Trophoblast cell (in vitro differentiated cells and primary cell): Measurements from ENCODE around the gene ARHGEF12.

Experiments used
- DNase-seq, 2 donors: peaks; one replicate each; pipeline ENCODE4 v3.0.0-alpha.2; 2016
- H2AFZ ChIP-seq: 2 replicates; pipeline ENCODE4 v1.6.1; 2013; ENCODE audit warnings: low read length, moderate library complexity, mild to moderate bottlenecking; ENCODE audit not compliant: insufficient read depth, poor library complexity
- H2AK5ac ChIP-seq: 2 replicates; pipeline ENCODE4 v1.6.1; 2013; ENCODE audit warnings: mild to moderate bottlenecking, low read length
- H2BK120ac ChIP-seq: 2 replicates; pipeline ENCODE4 v1.6.1; 2013; ENCODE audit warnings: low read length, mild to moderate bottlenecking, moderate library complexity; ENCODE audit not compliant: insufficient read depth, poor library complexity
- H2BK12ac ChIP-seq: 2 replicates; pipeline ENCODE4 v1.6.1; 2013; ENCODE audit warnings: mild to moderate bottlenecking, low read length, moderate library complexity
- H2BK5ac ChIP-seq: 2 replicates; pipeline ENCODE4 v1.6.1; 2013; ENCODE audit warnings: low read length, low read depth, moderate library complexity, mild to moderate bottlenecking; ENCODE audit not compliant: poor library complexity
- H3K14ac ChIP-seq: 2 replicates; pipeline ENCODE4 v1.6.1; 2013; ENCODE audit warnings: mild to moderate bottlenecking, low read length
- H3K18ac ChIP-seq: 2 replicates; pipeline ENCODE4 v1.6.1; 2013; ENCODE audit warnings: mild to moderate bottlenecking, low read length
- H3K23ac ChIP-seq: 2 replicates; pipeline ENCODE4 v1.6.1; 2013; ENCODE audit warnings: low read length
- H3K27ac ChIP-seq: 2 replicates; pipeline ENCODE4 v1.5.1; 2013; ENCODE audit warnings: low read depth, mild to moderate bottlenecking, inconsistent platforms, low read length, moderate library complexity
- H3K27me3 ChIP-seq: 2 replicates; pipeline ENCODE4 v1.6.1; 2013; ENCODE audit warnings: inconsistent platforms, mild to moderate bottlenecking, low read length, moderate library complexity; ENCODE audit not compliant: insufficient read depth
- H3K36me3 ChIP-seq, 2 experiments: 1 replicate in 1 of 2; 2 replicates in 1 of 2; pipeline ENCODE4 v1.6.1; 2013; ENCODE audit warnings: low read length in 2 of 2, mild to moderate bottlenecking in 2 of 2, moderate library complexity in 1 of 2; ENCODE audit not compliant: insufficient read depth in 2 of 2, control insufficient read depth in 1 of 2
- H3K4ac ChIP-seq: 2 replicates; pipeline ENCODE4 v1.6.1; 2013; ENCODE audit warnings: low read depth, mild to moderate bottlenecking, low read length, moderate library complexity
- H3K4me1 ChIP-seq, 2 experiments: 1 replicate in 1 of 2; 2 replicates in 1 of 2; pipeline ENCODE4 v1.6.1; 2013; ENCODE audit warnings: low read length in 2 of 2, mild to moderate bottlenecking in 2 of 2, moderate library complexity in 1 of 2; ENCODE audit not compliant: insufficient read depth in 2 of 2, control insufficient read depth in 1 of 2
- H3K4me2 ChIP-seq: 2 replicates; pipeline ENCODE4 v1.6.1; 2013; ENCODE audit warnings: inconsistent platforms, mild to moderate bottlenecking, low read length, moderate library complexity
- H3K4me3 ChIP-seq: 2 replicates; pipeline ENCODE4 v1.5.1; 2013; ENCODE audit warnings: mild to moderate bottlenecking, low read depth, low read length, inconsistent platforms
- H3K79me1 ChIP-seq: one replicate; pipeline ENCODE4 v1.6.1; 2013; ENCODE audit warnings: low read length
- H3K79me2 ChIP-seq: 2 replicates; pipeline ENCODE4 v1.6.1; 2013; ENCODE audit warnings: low read length, mild to moderate bottlenecking; ENCODE audit not compliant: control insufficient read depth, insufficient read depth, poor library complexity
- H3K9ac ChIP-seq: 2 replicates; pipeline ENCODE4 v1.6.1; 2013; ENCODE audit warnings: mild to moderate bottlenecking, low read length
- H3K9me3 ChIP-seq: 2 replicates; pipeline ENCODE4 v1.6.1; 2013; ENCODE audit warnings: low read depth, mild to moderate bottlenecking, control low read depth, inconsistent platforms, low read length; ENCODE audit not compliant: insufficient read depth
- H4K12ac ChIP-seq: 2 replicates; pipeline ENCODE4 v1.6.1; 2013; ENCODE audit warnings: low read depth, mild to moderate bottlenecking, low read length, moderate library complexity
- H4K8ac ChIP-seq: 2 replicates; pipeline ENCODE4 v1.6.1; 2013; ENCODE audit warnings: low read depth, mild to moderate bottlenecking, low read length, moderate library complexity
- H4K91ac ChIP-seq: one replicate; pipeline ENCODE4 v1.6.1; 2013; ENCODE audit warnings: low read depth, mild to moderate bottlenecking, low read length, moderate library complexity
- WGBS: extraction: QIAGEN DNeasy Blood & Tissue Kit; methylation state at CpG from one replicate; pipeline ENCODE4 v1.1.7; 2013; ENCODE audit warnings: missing lambda C conversion rate; ENCODE audit not compliant: insufficient read length, insufficient coverage; ENCODE audit errors: extremely low coverage; 5-methylcytosine and 5-hydroxymethylcytosine counted together

Gene ARHGEF12

GRCh38 chr11:120462825-120463224 is 126.6 kb downstream of the ARHGEF12 start:
- Histone ChIP-seq H3K79me2 (no peaks in the 10 kb centered on the region), H3K4ac (no peak overlapping the region), H3K9me3 (no peaks in the 10 kb centered on the region), H3K9ac (no peak overlapping the region), H3K4me1 (no peaks in the 10 kb centered on the region), H3K27ac (no peak overlapping the region), H2BK120ac (no peak overlapping the region), H4K12ac (no peak overlapping the region), H2AFZ (no peak overlapping the region), H3K79me1 (no peaks in the 10 kb centered on the region), H4K91ac (no peak overlapping the region), H3K18ac (no peak overlapping the region), H3K36me3 (peaks cover 8 to 17% of the 10 kb centered on the region in 2 experiments), H4K8ac (no peak overlapping the region), H3K4me3 (no peak overlapping the region), H3K27me3 (no peaks in the 10 kb centered on the region), H2BK5ac (no peak overlapping the region), H3K4me2 (no peak overlapping the region), H2BK12ac (no peak overlapping the region), H2AK5ac (no peak overlapping the region), H3K14ac (no peak overlapping the region), H3K23ac (no peak overlapping the region)
- DNase-seq, result no peak
- no CpG with 5 or more reads among the region's 2 CpGs for WGBS

- Histone ChIP-seq H2AK5ac (no peak overlapping the region), H3K4ac (no peak overlapping the region), H2BK120ac (no peak overlapping the region), H3K36me3 (peaks cover 8 to 14% of the 10 kb centered on the region in 2 experiments), H3K9me3 (no peaks in the 10 kb centered on the region), H3K14ac (no peak overlapping the region), H3K79me1 (no peaks in the 10 kb centered on the region), H4K8ac (no peak overlapping the region), H2BK12ac (no peak overlapping the region), H3K18ac (no peak overlapping the region), H3K27me3 (no peaks in the 10 kb centered on the region), H3K4me3 (no peak overlapping the region), H3K4me2 (no peak overlapping the region), H3K27ac (no peak overlapping the region), H4K91ac (no peak overlapping the region), H3K23ac (no peak overlapping the region), H4K12ac (no peak overlapping the region), H2AFZ (no peak overlapping the region), H3K9ac (no peak overlapping the region), H3K79me2 (no peaks in the 10 kb centered on the region), H2BK5ac (no peak overlapping the region), H3K4me1 (no peaks in the 10 kb centered on the region)
- no peak for DNase-seq
- WGBS, result no CpG with 5 or more reads among the region's 6 CpGs
Measured at GRCh38 chr11:120465921-120466534, 129.8 kb downstream of the ARHGEF12 start.

- Histone ChIP-seq H3K4me2 (no peak overlapping the region), H2BK5ac (no peak overlapping the region), H3K36me3 (peaks cover 8 to 10% of the 10 kb centered on the region in 2 experiments), H3K4ac (no peak overlapping the region), H4K12ac (no peak overlapping the region), H3K18ac (no peak overlapping the region), H3K27me3 (no peaks in the 10 kb centered on the region), H3K4me3 (no peak overlapping the region), H3K4me1 (no peaks in the 10 kb centered on the region), H2AFZ (no peak overlapping the region), H3K14ac (no peak overlapping the region), H3K79me2 (no peaks in the 10 kb centered on the region), H4K91ac (no peak overlapping the region), H3K9me3 (no peaks in the 10 kb centered on the region), H2BK120ac (no peak overlapping the region), H2BK12ac (no peak overlapping the region), H4K8ac (no peak overlapping the region), H3K27ac (no peak overlapping the region), H2AK5ac (no peak overlapping the region), H3K79me1 (no peaks in the 10 kb centered on the region), H3K23ac (no peak overlapping the region), H3K9ac (no peak overlapping the region)
- no peak for DNase-seq
- WGBS, result no CpG with 5 or more reads among the region's 6 CpGs
Measured at GRCh38 chr11:120467627-120468026, 131.4 kb downstream of the ARHGEF12 start.

- H3K79me2 ChIP-seq, result no peaks in the 10 kb centered on the region
- H3K4me2 ChIP-seq, result no peak overlapping the region
- H3K4me3 ChIP-seq, result no peak overlapping the region
- no peak overlapping the region for H3K18ac ChIP-seq
- WGBS, result no CpG with 5 or more reads among the region's 1 CpG
- no peak overlapping the region for H3K14ac ChIP-seq
- no peaks in the 10 kb centered on the region for H3K79me1 ChIP-seq
- H4K91ac ChIP-seq, result no peak overlapping the region
- no peak overlapping the region for H2BK120ac ChIP-seq
- no peak overlapping the region for H2BK12ac ChIP-seq
- H3K27me3 ChIP-seq, result no peaks in the 10 kb centered on the region
- H3K27ac ChIP-seq, result no peak overlapping the region
- H3K36me3 ChIP-seq, result peaks cover 11 to 16% of the 10 kb centered on the region in 2 experiments
- H4K12ac ChIP-seq, result no peak overlapping the region
- H3K4ac ChIP-seq, result no peak overlapping the region
- no peak overlapping the region for H2BK5ac ChIP-seq
- no peak for DNase-seq
- no peaks in the 10 kb centered on the region for H3K4me1 ChIP-seq
- no peak overlapping the region for H4K8ac ChIP-seq
- no peak overlapping the region for H3K9ac ChIP-seq
- no peak overlapping the region for H3K23ac ChIP-seq
- no peak overlapping the region for H2AFZ ChIP-seq
- no peaks in the 10 kb centered on the region for H3K9me3 ChIP-seq
- H2AK5ac ChIP-seq, result no peak overlapping the region
Measured at GRCh38 chr11:120471131-120471530, 134.9 kb downstream of the ARHGEF12 start.
